GM18867 (cell line): ENCODE measurements around the gene ZNF200.
"Not testable (repeated sequence)": the region's sequence is repeated elsewhere in the genome, so short reads cannot be mapped to it uniquely, and the experiment has no call there.

ENCODE experiments used
- ATAC-seq: cut with Tn5 transposase; IDR thresholded peaks from one replicate; pipeline ENCODE4 v1.9.1; 2021; ENCODE audit warnings: mild to moderate bottlenecking, moderate library complexity; ENCODE audit not compliant: unreplicated experiment

ZNF200 gene

GRCh38 chr16:3254309-3254708, 19.4 kb upstream of the ZNF200 start:
- ATAC-seq: no peak

GRCh38 chr16:3252967-3253366, 18.0 kb upstream of the ZNF200 start:
- no peak for ATAC-seq

- no peak for ATAC-seq
Measured at GRCh38 chr16:3249451-3249850, 14.5 kb upstream of the ZNF200 start.

- ATAC-seq: no peak
Measured at GRCh38 chr16:3249020-3249419, 14.1 kb upstream of the ZNF200 start.

- ATAC-seq: no peak
Measured at GRCh38 chr16:3248596-3248995, 13.6 kb upstream of the ZNF200 start.

- ATAC-seq: no peak
Measured at GRCh38 chr16:3246876-3247275, 11.9 kb upstream of the ZNF200 start.

- ATAC-seq: no peak
Measured at GRCh38 chr16:3246002-3246401, 11.0 kb upstream of the ZNF200 start.

GRCh38 chr16:3243882-3244281, 8.9 kb upstream of the ZNF200 start:
- ATAC-seq: no peak

- ATAC-seq: no peak
Measured at GRCh38 chr16:3242709-3243108, 7.8 kb upstream of the ZNF200 start.

- ATAC-seq: no peak
Measured at GRCh38 chr16:3241761-3242160, 6.8 kb upstream of the ZNF200 start.

- ATAC-seq: no peak
Measured at GRCh38 chr16:3235856-3236669, 1.1 kb upstream of the ZNF200 start.

GRCh38 chr16:3234543-3234856, 458 bp downstream of the ZNF200 start:
- ATAC-seq: no peak

- ATAC-seq: no peak
Measured at GRCh38 chr16:3223913-3224515, 10.9 kb downstream of the ZNF200 start.

GRCh38 chr16:3220839-3221238, 14.1 kb downstream of the ZNF200 start:
- ATAC-seq: no peak

GRCh38 chr16:3216263-3216640, 18.7 kb downstream of the ZNF200 start:
- ATAC-seq: no peak

GRCh38 chr16:3215601-3216262, 19.2 kb downstream of the ZNF200 start:
- no peak for ATAC-seq

- ATAC-seq: no peak
Measured at GRCh38 chr16:3214904-3215600, 19.9 kb downstream of the ZNF200 start.

GRCh38 chr16:3212567-3212966, 22.4 kb downstream of the ZNF200 start:
- no peak for ATAC-seq

- no peak for ATAC-seq
Measured at GRCh38 chr16:3212006-3212405, 23.0 kb downstream of the ZNF200 start.

- no peak for ATAC-seq
Measured at GRCh38 chr16:3207086-3207953, 27.6 kb downstream of the ZNF200 start.

GRCh38 chr16:3205939-3206338, 29.0 kb downstream of the ZNF200 start:
- ATAC-seq: not testable (repeated sequence)
